HG03139 (cell line): ENCODE results near the gene ENPP7.

Experiments used
- ATAC-seq: cut with Tn5 transposase; IDR thresholded peaks from one replicate; pipeline ENCODE4 v1.9.1; 2021; ENCODE audit not compliant: unreplicated experiment

ENPP7 gene

DNA sequence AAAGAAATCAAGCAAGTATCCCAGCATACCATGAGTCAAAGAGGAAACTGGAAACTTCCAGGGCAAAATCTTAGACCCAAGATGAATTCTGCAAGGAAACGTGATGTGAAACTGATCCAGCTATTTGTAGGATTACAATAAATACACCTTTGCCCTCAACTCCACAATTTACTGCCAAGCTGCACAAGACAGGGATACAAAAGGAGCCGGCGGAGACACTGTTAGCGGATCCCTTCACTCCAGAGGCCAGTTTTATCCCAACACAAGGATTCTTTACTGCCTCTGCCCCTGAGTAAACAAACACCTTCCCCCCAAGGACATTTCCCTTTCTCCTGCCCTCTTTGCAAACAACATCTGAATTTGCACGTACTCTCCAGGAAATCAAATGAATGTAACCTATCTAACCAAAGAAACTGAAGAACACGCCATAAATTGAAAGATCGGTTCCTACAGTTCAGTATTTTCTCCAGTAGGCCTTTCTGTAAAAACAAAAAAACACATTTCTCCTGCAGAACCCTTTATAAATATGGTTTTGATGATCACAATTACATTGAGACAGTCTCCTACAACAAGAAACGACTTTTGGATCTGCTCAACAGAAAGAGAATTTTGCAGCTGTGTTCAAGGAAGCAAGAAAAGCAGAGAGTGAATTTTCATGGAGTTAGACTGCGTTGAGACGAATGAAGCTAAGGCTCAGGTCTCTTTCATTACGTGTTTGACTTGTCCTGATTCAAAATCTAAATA lies 45.8 kb downstream of the ENPP7 start:
- ATAC-seq, result no peak

GRCh38 chr17:79777120-79777893 lies 46.6 kb downstream of the ENPP7 start:
- ATAC-seq, result peak; percentile 18

- ATAC-seq, result peak; percentile 60
Measured at GRCh38 chr17:79777894-79778503, 47.3 kb downstream of the ENPP7 start, which contains the start of gene CBX2. TSS of gene CBX2 (plus strand) at chr17:79778148. CDS start at chr17:79778236, 88 bp downstream.

GRCh38 chr17:79778504-79779083 lies 47.9 kb downstream of the ENPP7 start:
- ATAC-seq, result peak; percentile 12

GRCh38 chr17:79779084-79779529 lies 48.4 kb downstream of the ENPP7 start:
- no peak for ATAC-seq

DNA sequence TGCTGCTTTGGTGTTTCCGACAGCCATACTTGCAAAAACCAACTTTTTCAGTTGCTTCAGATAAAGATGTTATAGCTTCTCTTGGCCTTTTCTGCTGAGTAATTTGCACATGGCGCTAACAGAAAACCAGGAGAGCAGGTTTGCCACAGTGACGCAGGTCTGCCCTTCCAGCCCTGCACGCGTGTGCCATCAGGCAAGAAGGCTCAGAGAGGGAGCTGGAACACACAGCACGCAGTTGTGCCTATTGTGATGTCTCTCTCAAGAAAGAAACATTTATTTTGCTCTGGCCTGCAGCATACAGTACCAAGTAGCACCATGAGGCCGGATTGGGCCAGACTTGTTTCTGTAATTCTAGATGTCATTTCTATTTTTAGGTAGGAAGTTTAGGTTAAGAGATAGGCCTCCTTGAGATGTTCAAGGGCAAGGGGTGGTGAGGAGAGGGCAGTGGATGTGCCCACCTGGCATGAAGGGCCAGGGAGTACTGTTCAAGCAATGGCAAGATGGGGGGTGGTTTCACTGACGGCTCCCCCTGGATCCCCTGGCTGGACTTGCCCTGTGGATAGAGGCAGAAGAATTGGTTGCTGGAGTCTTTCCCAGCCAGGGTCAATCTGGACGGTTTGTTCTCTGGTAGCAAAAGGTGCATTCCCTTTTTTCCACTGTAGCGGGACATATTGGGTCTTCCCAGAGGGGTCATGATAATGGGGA lies 49.1 kb downstream of the ENPP7 start:
- ATAC-seq, result no peak

DNA sequence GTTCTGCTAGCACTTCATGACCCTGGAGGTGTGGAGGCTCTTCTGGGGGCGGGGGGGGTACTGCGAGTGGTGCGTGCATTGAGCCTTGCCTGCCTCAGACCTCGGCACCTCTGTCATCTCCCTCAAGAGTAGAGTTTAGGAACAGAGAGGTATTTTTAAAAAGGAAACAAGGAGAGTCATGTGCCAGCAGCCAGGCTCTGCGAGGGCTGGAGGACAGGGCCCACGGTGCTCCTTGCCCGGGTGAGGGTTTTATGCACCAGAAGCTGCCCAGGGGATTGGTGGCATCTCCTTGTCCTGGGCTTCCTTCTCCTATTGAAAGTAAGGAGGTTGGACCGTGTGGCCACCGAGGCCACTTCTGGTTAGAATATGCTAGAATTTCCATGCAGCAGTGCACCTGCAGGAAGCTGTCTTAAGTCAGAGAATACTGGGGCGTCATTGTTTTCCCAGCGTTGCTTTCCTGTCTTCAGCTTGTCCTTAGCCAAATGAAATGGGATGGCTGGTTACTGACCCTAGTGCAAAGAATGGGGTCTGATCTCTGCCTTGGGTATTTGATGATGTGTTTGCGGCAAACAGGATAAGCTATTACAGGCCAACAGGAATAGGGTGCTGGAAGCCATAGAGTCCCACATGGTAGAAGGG lies 50.4 kb downstream of the ENPP7 start:
- ATAC-seq, result no peak

DNA sequence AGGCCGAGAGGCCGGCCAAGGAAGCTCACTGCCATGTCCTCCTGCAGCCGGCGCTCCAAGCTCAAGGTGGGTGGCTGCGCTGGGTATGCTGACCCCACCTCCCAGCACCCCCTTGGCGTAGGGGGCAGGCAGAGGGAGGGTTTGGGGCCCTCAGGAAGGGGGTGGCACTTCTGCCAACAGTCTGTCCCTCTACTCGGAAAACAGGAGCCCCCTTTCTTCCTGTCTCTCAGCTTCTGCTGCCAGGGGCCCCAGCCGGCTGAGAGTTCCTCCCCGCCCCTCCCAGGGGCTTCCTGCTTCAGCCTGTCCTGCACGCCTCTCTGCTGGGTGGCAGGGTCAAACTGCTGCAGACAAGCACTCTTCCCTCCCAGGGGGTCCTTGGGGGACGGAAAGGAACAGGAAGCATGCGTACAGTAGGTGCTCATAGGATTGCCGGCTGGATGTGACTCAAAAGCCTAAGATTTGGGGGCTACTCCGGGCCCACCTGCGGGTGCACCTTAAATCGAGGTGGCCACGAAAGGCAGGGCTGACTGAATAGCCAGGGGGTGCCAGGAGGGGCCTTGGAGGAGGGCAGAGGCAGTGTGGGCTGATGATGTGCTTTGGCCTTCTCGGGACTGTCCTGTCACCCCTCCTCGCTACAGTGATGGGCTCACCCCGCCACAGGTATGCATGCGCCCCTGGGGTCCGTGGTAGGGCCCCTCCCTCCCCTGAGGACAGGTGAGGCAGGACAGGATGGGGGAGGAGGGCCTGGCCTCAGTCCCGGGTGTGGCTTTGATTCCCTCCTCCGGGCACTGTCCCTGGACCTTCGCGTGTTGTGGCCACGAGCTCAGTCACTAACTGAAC lies 51.2 kb downstream of the ENPP7 start:
- no peak for ATAC-seq

DNA sequence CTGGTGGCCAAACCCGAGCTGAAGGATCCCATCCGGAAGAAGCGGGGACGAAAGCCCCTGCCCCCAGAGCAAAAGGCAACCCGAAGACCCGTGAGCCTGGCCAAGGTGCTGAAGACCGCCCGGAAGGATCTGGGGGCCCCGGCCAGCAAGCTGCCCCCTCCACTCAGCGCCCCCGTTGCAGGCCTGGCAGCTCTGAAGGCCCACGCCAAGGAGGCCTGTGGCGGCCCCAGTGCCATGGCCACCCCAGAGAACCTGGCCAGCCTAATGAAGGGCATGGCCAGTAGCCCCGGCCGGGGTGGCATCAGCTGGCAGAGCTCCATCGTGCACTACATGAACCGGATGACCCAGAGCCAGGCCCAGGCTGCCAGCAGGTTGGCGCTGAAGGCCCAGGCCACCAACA lies 53.1 kb downstream of the ENPP7 start:
- ATAC-seq, result no peak

DNA sequence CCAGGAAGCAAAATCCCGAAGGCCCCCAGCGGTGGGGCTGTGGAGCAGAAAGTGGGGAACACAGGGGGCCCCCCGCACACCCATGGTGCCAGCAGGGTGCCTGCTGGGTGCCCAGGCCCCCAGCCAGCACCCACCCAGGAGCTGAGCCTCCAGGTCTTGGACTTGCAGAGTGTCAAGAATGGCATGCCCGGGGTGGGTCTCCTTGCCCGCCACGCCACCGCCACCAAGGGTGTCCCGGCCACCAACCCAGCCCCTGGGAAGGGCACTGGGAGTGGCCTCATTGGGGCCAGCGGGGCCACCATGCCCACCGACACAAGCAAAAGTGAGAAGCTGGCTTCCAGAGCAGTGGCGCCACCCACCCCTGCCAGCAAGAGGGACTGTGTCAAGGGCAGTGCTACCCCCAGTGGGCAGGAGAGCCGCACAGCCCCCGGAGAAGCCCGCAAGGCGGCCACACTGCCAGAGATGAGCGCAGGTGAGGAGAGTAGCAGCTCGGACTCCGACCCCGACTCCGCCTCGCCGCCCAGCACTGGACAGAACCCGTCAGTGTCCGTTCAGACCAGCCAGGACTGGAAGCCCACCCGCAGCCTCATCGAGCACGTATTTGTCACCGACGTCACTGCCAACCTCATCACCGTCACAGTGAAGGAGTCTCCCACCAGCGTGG lies 53.7 kb downstream of the ENPP7 start:
- ATAC-seq, result no peak

- no peak for ATAC-seq
Measured at GRCh38 chr17:79785017-79785899, 54.5 kb downstream of the ENPP7 start.

DNA sequence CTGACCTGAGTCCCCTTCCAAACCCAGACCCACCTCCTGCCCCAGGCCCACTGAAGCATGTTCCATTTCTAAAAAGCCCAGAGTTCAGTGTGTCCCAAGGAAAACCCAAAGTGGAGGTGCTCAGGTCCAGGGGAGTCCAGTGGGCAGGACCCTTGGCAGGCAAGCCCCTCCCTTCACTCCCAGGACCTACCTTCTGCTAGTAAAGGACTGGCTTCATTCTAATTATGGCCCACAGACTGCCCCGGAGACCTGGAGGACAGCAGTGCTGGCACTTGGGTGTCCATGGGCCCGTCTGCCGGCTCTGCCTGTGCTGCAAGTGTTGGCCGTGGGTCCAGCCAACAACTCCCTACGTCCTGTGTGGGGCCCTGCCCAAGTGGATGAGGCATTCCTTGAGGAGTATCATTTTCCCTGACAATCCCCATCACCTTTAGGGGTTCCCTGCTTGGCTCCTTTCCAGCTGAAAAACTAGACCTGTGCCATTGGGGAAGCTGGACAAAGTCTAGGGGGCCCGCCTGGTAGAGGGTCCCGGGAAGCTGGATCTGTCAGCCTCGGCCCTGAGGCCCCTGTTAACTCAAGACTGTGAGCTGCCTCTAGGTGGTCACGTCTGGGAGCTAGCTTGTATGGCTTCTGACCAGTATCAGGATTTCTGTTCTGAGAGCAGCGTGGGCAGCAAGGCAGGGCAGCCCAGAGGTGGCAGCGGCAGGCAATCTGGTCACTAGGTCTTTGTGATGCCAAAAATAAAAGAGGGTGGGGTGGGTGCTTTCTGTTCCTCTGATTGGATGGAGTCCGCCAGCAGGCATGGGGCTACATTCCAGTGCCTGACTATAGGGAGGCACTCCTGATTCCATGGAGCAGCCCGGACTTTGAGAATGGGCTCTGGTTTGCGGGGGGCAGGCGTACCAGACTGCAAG lies 55.4 kb downstream of the ENPP7 start:
- no peak for ATAC-seq

- ATAC-seq, result no peak
Measured at GRCh38 chr17:79786930-79787643, 56.3 kb downstream of the ENPP7 start.

DNA sequence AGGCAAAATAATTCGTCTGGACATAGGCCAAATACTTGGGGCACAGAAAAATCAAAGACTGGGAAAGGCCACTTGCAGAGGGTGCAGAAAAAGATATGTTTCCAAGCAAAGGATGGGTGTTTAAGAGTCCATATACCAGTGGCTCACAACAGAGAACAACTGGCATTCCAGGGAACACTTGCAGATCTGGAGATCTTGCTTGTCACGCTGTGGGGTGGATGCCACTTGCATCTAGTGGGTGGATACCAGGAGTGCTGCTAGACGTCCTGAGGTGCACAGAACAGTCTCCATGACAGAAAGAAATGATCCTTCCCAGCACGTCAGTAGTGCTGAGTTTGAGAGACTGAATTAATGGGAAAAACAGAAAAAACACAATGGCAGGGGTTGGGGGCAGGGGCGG lies 57.7 kb downstream of the ENPP7 start:
- no peak for ATAC-seq

DNA sequence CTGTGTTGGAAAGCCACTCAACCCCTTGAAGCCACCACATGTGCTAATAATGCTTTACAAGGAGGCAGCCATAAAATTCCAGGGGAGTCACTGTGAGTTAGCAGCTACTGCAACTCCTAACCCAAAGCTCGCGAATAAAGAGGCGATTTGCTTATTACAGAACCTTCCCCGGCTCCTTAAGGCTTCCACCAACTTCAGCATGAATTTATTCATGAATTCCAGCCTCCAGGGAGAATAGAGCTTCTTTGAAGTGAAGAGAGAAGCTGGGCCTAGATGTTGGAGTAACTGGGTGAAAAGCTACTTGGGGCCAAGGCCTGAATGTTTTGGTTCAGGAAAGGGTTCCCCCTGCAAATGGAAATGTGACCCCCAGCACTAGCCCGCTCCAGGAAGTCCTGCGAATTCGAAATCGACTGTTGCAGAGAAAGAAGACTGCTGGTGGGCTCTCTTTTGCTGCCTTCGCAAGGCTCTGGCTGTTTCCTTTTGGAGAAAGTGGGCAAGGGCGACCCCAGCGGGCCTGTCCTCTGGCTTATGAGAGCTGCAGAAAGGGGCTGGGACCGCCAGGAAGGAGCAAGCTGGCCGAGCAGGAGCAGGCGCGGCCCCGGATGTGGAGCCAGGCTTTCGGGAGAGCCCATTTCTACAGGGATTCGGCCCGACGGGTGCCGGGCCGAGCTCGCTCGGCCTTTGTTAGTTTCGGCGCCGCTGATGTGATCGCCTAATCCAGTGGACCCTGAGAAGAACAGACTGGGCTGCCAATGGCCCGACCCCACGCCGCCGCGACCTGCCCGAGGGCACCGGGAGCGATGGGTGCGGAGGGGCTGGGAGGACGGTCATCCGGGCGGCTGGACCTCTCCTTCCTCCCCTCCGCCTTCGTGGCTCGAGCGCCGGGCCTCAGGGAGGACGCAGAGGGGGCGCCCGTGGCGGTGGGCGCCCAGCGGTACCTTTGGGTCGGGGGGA lies 58.5 kb downstream of the ENPP7 start:
- no peak for ATAC-seq
